HepG2 (cell line): ENCODE data around the gene CTRL.

Experiments used
- EZH2 ChIP-seq: conservative IDR thresholded peaks from 2 replicates; pipeline ENCODE4 v1.6.1; 2012; ENCODE audit warnings: mild to moderate bottlenecking, low read depth, low read length, moderate library complexity
- FOXM1 ChIP-seq: sonication (generic); formaldehyde crosslinking; IDR thresholded peaks from 2 replicates; pipeline ENCODE4 v1.5.0; 2020; ENCODE audit warnings: missing genetic modification reagents
- GFI1 ChIP-seq: sonication (generic); formaldehyde crosslinking; IDR thresholded peaks from 2 replicates; pipeline ENCODE4 v1.5.0; 2020; ENCODE audit warnings: missing genetic modification reagents, mild to moderate bottlenecking, borderline replicate concordance
- HDAC2 ChIP-seq: sonication (generic); formaldehyde crosslinking; IDR thresholded peaks from 2 replicates; pipeline ENCODE4 v1.4.0; 2020; ENCODE audit warnings: missing genetic modification reagents
- JUND ChIP-seq: sonication (generic); formaldehyde crosslinking; IDR thresholded peaks from 2 replicates; pipeline ENCODE4 v1.8.0; 2022; ENCODE audit warnings: mild to moderate bottlenecking, missing genetic modification reagents
- SETDB1 ChIP-seq: sonication (generic); formaldehyde crosslinking; IDR thresholded peaks from 2 replicates; pipeline ENCODE4 v1.5.1; 2020; ENCODE audit warnings: missing genetic modification reagents, mild to moderate bottlenecking, borderline replicate concordance
- ZNF274 ChIP-seq: sonication (generic); formaldehyde crosslinking; IDR thresholded peaks from 2 replicates; pipeline ENCODE4 v1.5.1; 2020; ENCODE audit warnings: mild to moderate bottlenecking, missing genetic modification reagents
- ZNF331 ChIP-seq: sonication (generic); formaldehyde crosslinking; IDR thresholded peaks from 2 replicates; pipeline ENCODE4 v1.4.0; 2020; ENCODE audit warnings: missing genetic modification reagents
- ZNF431 ChIP-seq: sonication (generic); formaldehyde crosslinking; IDR thresholded peaks from 2 replicates; pipeline ENCODE4 v1.9.0; 2022; ENCODE audit warnings: missing genetic modification reagents, low read depth, mild to moderate bottlenecking, borderline replicate concordance
- TF ChIP-seq, protein P1 (sequence below): sonication (generic); formaldehyde crosslinking; IDR thresholded peaks from 2 replicates; pipeline ENCODE4 v1.4.0; 2020; ENCODE audit warnings: missing genetic modification reagents, borderline replicate concordance
- TF ChIP-seq, protein P2 (sequence below): IDR thresholded peaks from 2 replicates; pipeline ENCODE4 v1.6.1; 2012; ENCODE audit warnings: low read depth, low read length, improper control_type of control experiment
- TF ChIP-seq, protein P3 (sequence below): IDR thresholded peaks from 2 replicates; pipeline ENCODE4 v1.6.1; 2012; ENCODE audit warnings: inconsistent platforms
- TF ChIP-seq, protein P4 (sequence below): sonication (generic); formaldehyde crosslinking; IDR thresholded peaks from 2 replicates; pipeline ENCODE4 v1.5.0; 2020; ENCODE audit warnings: missing genetic modification reagents

DNA sequence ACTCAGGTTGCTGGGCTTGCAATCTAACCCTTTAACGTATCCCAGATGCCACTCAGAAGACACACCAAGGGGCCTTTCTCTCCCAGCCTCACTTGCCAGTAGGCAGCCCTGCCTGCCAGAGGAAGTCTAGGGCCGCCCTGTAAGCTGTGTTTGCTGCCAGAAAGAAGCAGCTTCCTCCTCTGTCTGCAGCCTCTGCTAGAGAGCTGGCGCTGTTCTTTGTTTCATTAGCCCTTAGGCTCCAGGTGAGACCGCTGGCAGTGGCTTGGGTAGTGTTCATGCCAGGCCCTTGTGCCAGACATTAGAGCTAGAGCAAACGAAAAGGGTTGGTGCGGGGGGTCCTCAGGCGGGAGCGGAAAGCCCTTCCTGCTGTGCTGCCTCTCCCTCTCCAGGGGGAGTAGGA, 8.9 kb downstream of the CTRL start:
- TF ChIP-seq SETDB1 (CRISPR knock-in tag) (no peak), JUND (CRISPR knock-in tag) (no peak), EZH2 (no peak), ZNF431 (no peak), HDAC2 (no peak), FOXM1 (CRISPR knock-in tag) (no peak), ZNF331 (CRISPR knock-in tag) (no peak), ZNF274 (CRISPR knock-in tag) (no peak), GFI1 (CRISPR knock-in tag) (no peak)
- TF ChIP-seq, protein P1, sequence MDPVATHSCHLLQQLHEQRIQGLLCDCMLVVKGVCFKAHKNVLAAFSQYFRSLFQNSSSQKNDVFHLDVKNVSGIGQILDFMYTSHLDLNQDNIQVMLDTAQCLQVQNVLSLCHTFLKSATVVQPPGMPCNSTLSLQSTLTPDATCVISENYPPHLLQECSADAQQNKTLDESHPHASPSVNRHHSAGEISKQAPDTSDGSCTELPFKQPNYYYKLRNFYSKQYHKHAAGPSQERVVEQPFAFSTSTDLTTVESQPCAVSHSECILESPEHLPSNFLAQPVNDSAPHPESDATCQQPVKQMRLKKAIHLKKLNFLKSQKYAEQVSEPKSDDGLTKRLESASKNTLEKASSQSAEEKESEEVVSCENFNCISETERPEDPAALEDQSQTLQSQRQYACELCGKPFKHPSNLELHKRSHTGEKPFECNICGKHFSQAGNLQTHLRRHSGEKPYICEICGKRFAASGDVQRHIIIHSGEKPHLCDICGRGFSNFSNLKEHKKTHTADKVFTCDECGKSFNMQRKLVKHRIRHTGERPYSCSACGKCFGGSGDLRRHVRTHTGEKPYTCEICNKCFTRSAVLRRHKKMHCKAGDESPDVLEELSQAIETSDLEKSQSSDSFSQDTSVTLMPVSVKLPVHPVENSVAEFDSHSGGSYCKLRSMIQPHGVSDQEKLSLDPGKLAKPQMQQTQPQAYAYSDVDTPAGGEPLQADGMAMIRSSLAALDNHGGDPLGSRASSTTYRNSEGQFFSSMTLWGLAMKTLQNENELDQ (CRISPR knock-in tag), result no peak
- TF ChIP-seq, protein P2, sequence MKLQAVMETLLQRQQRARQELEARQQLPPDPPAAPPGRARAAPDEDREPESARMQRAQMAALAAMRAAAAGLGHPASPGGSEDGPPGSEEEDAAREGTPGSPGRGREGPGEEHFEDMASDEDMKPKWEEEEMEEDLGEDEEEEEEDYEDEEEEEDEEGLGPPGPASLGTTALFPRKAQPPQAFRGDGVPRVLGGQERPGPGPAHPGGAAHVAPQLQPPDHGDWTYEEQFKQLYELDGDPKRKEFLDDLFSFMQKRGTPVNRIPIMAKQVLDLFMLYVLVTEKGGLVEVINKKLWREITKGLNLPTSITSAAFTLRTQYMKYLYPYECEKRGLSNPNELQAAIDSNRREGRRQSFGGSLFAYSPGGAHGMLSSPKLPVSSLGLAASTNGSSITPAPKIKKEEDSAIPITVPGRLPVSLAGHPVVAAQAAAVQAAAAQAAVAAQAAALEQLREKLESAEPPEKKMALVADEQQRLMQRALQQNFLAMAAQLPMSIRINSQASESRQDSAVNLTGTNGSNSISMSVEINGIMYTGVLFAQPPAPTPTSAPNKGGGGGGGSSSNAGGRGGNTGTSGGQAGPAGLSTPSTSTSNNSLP, result no peak
- TF ChIP-seq, protein P3, sequence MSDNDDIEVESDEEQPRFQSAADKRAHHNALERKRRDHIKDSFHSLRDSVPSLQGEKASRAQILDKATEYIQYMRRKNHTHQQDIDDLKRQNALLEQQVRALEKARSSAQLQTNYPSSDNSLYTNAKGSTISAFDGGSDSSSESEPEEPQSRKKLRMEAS, result no peak
- TF ChIP-seq, protein P4, sequence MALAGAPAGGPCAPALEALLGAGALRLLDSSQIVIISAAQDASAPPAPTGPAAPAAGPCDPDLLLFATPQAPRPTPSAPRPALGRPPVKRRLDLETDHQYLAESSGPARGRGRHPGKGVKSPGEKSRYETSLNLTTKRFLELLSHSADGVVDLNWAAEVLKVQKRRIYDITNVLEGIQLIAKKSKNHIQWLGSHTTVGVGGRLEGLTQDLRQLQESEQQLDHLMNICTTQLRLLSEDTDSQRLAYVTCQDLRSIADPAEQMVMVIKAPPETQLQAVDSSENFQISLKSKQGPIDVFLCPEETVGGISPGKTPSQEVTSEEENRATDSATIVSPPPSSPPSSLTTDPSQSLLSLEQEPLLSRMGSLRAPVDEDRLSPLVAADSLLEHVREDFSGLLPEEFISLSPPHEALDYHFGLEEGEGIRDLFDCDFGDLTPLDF (CRISPR knock-in tag), result no peak
